ENCODE data around the gene TCEAL8.

The TCEAL8 gene

DNA sequence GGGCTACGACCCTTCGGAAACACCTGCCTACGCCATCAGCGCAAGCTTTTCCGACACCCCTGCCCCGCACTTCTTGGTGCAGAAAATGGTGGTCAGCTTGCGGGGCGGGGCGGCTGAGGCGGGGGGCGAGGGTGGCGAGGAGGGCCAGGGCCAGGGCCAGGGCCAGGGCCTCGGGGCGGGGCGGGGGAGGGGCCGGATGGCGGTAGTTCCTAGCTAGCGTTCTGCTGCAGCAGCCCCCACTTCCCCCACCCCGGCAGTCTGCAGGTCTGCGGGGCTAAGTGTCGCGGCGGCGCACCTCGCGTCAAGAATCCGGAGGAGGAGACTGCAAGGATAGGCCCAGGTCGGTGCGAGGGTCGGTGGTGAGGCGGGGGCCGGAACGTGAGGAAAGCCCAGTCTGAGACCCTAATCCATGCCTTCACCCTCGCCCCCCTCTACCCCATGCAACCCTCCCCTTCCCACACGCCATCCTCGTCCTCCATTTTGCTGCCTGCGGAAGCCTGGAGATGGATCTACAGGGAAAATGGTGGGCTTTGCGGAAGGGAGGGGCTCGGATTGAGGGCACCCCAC lies 39.4 kb downstream of the TCEAL8 start:
- DNase-seq (ENCODE audit: low read depth), result no peak
- peak overlapping the region; percentile 54 for H3K4me3 ChIP-seq (ENCODE audit: control insufficient read depth, low read depth, low read length)
- TF ChIP-seq, protein P1, sequence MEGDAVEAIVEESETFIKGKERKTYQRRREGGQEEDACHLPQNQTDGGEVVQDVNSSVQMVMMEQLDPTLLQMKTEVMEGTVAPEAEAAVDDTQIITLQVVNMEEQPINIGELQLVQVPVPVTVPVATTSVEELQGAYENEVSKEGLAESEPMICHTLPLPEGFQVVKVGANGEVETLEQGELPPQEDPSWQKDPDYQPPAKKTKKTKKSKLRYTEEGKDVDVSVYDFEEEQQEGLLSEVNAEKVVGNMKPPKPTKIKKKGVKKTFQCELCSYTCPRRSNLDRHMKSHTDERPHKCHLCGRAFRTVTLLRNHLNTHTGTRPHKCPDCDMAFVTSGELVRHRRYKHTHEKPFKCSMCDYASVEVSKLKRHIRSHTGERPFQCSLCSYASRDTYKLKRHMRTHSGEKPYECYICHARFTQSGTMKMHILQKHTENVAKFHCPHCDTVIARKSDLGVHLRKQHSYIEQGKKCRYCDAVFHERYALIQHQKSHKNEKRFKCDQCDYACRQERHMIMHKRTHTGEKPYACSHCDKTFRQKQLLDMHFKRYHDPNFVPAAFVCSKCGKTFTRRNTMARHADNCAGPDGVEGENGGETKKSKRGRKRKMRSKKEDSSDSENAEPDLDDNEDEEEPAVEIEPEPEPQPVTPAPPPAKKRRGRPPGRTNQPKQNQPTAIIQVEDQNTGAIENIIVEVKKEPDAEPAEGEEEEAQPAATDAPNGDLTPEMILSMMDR (conservative IDR thresholded peaks at IDR 0.05; ENCODE audit: control insufficient read depth, insufficient read depth, low read depth, low read length), result no peak

DNA sequence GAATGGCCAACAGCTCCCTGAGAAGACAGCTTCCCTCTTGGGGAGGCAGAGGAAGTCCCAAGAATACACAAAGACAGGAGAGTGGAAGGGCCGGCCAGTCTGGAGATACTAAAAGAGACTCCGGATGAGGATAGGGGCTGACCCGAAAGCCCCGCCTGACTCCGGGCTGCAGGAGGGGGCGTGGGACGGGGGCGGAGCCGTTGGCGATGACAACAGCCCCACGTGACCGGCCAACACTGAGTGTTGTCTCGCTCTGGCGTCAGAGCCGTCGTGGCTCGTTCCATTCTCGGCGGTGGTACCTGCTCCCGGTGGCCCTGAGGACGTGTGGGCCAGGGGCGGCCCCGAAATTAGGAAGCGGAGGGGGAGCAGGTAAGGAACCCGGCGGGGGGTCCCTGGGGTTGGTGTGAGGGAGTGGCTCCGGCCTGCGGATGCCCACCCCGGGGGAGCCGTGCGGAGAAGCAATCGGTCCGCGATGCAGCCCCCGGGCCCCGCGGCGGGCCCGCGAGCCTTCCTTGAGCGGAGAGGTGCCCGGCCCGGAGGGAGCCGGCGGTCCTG lies 40.0 kb downstream of the TCEAL8 start, which contains the start of gene BEX4:
Gene BEX4, plus strand, starts transcription at position 239 of the 555 bp plus-strand sequence. CDS start 1,046 bp downstream, outside the sequence.
- peak within 1 kb of the TSS; percentile 54 for H3K4me3 ChIP-seq (ENCODE audit: control insufficient read depth, low read depth, low read length)
- peak; percentile 63 for DNase-seq (ENCODE audit: low read depth)
- TF ChIP-seq, protein P1 (conservative IDR thresholded peaks at IDR 0.05; ENCODE audit: control insufficient read depth, insufficient read depth, low read depth, low read length), result no peak

DNA sequence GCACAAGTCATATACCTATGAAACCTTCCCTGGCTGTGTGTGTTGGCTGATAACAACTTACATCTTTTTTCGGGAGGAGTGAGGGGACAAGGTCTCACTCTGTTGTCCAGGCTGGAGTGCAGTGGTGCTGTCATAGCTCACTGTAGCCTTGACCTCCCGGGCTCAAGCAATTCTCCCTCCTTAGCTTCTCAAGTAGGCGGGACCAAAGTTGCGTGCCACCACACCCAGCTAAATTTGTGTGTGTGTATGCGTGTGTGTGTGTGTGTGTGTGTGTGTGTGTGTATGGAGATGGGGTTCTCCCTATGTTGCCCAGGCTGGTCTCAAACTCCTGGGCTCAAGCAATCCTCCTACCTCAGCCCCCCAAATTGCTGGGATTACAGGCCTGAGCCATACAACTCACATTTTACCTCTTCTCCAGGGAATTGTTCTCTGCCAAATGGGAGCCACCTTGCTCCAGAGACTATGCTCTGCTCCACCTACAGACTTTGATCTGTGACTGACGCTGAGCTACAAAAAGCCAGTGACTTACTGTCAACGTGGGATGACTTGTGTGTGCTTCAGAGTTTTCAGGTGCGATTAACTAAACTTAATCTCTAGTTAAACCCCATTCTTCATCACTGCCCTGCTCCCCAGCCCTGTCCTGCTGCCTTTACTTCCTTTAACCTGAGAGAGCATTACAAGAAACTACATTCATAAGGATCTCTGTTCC lies 42.1 kb downstream of the TCEAL8 start:
- TF ChIP-seq, protein P1 (conservative IDR thresholded peaks at IDR 0.05; ENCODE audit: control insufficient read depth, insufficient read depth, low read depth, low read length), result no peak
- no peak overlapping the region for H3K4me3 ChIP-seq (ENCODE audit: control insufficient read depth, low read depth, low read length)
- DNase-seq (ENCODE audit: low read depth), result no peak

DNA sequence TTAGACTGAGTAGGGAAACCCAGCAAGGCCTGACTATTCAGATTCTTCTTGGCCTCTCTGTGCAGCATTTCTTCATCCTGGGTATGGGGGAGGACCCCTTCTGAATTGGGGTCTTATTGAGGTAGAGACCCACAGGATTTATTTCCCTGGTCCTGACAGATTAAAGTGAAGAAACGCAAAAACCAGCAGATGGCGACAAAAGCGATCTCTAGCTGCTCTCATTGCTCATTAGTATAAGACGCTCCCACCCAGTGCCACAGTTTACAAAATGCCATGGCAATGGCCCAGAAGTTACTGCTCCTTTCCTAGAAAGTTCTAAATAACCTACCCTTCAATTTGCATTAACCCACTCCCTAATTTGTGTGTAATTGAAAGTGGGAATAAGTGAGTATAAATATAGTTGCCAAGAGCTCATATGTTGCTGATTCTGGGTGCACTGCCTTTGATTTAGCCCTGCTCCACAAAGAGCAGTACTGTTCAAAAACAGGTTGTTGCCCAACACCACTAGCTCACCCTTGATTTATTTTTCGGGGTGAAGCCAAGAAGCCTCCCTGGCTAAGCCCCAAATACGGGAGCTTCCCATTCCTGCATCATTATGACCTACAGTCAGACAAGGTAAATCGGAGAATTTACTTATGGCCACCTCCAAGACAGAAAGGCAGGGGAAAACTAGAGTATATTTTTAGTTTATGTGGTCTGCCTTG lies 43.8 kb downstream of the TCEAL8 start:
- TF ChIP-seq, protein P1 (conservative IDR thresholded peaks at IDR 0.05; ENCODE audit: control insufficient read depth, insufficient read depth, low read depth, low read length), result peak; percentile 61
- peak; percentile 60 for DNase-seq (ENCODE audit: low read depth)
- H3K4me3 ChIP-seq (ENCODE audit: control insufficient read depth, low read depth, low read length), result no peak overlapping the region

DNA sequence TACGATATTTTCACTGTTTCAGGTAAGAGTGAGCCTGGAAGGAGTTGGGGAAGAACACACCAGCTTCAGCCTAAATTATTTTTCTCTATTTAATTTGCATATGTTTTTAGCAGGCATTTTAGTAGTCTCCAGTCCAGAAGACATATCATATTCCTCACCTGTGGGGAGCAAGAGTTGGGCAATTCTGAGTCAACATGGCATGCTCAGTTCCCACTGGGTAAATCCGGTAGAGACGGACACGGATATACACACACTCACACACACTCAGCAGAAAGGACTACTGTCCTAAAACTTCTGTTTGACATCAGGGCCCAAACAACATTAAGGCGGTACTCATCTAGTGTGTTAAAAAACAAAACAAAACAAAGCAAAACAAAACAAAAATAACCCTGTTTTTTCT lies 44.9 kb downstream of the TCEAL8 start:
- TF ChIP-seq, protein P1 (conservative IDR thresholded peaks at IDR 0.05; ENCODE audit: control insufficient read depth, insufficient read depth, low read depth, low read length), result no peak
- no peak overlapping the region for H3K4me3 ChIP-seq (ENCODE audit: control insufficient read depth, low read depth, low read length)
- no peak for DNase-seq (ENCODE audit: low read depth)

All from fibroblast of mammary gland (primary cell).